GM19240 (cell line): ENCODE data around the gene RPS14.

ENCODE experiments used
- DNase-seq: peaks from one replicate; pipeline ENCODE4 v3.0.0; 2011; ENCODE audit warnings: low spot score; ENCODE audit not compliant: insufficient read length

Gene RPS14

GRCh38 chr5:150449517-150450339, at the start of gene RPS14:
TSS of gene RPS14 (minus strand) at chr5:150449739. CDS start at chr5:150447733, 2,006 bp downstream.
- DNase-seq, result peak; percentile 92

- DNase-seq, result no peak
These were observed 49.4 kb upstream of the RPS14 start for GRCh38 chr5:150498971-150499370.

GRCh38 chr5:150498501-150498900, 49.0 kb upstream of the RPS14 start:
- no peak for DNase-seq

GRCh38 chr5:150497989-150498317, 48.4 kb upstream of the RPS14 start:
- no peak for DNase-seq

- no peak for DNase-seq
These were observed 47.9 kb upstream of the RPS14 start for GRCh38 chr5:150497274-150497988.

GRCh38 chr5:150496534-150496933, 47.0 kb upstream of the RPS14 start:
- no peak for DNase-seq

- no peak for DNase-seq
These were observed 46.6 kb upstream of the RPS14 start for GRCh38 chr5:150496098-150496497.

- no peak for DNase-seq
These were observed 43.1 kb upstream of the RPS14 start for GRCh38 chr5:150492621-150493020.

- no peak for DNase-seq
These were observed 42.3 kb upstream of the RPS14 start for GRCh38 chr5:150491876-150492275.

GRCh38 chr5:150490754-150491153, 41.2 kb upstream of the RPS14 start:
- DNase-seq, result no peak

GRCh38 chr5:150490296-150490669, 40.7 kb upstream of the RPS14 start:
- no peak for DNase-seq

- DNase-seq, result peak; percentile 92
These were observed 40.1 kb upstream of the RPS14 start for GRCh38 chr5:150489360-150490295.

GRCh38 chr5:150488519-150489359, 39.2 kb upstream of the RPS14 start:
- no peak for DNase-seq

GRCh38 chr5:150487199-150488061, 37.9 kb upstream of the RPS14 start:
- DNase-seq, result peak; percentile 44

GRCh38 chr5:150486402-150487198, 37.1 kb upstream of the RPS14 start:
- no peak for DNase-seq

GRCh38 chr5:150485693-150486401, 36.3 kb upstream of the RPS14 start:
- DNase-seq, result no peak

- no peak for DNase-seq
These were observed 35.6 kb upstream of the RPS14 start for GRCh38 chr5:150484964-150485692.

- no peak for DNase-seq
These were observed 32.5 kb upstream of the RPS14 start for GRCh38 chr5:150481972-150482406.
